ENCODE data around the gene PHPT1.

- TF ChIP-seq POLR2A (IDR thresholded peaks at IDR 0.05), result no peak
- no peak for TF ChIP-seq CTCF (IDR thresholded peaks at IDR 0.05)
- no peak for TF ChIP-seq EP300 (IDR thresholded peaks at IDR 0.05)
These were observed 16.5 kb downstream of the PHPT1 start for GRCh38 chr9:136865768-136866103.

All from sigmoid colon (tissue), 4 donors.